HG02970 (cell line): ENCODE data around the gene ARHGEF3.
A peak's percentile ranks its signal among the peaks of the same experiment; 100 is the strongest.

ENCODE experiments used
- ATAC-seq: cut with Tn5 transposase; IDR thresholded peaks from one replicate; pipeline ENCODE4 v1.9.1; 2021; ENCODE audit warnings: mild to moderate bottlenecking, moderate library complexity, moderate number of reproducible peaks; ENCODE audit not compliant: unreplicated experiment, low FRiP score

The ARHGEF3 gene

GRCh38 chr3:56801662-56802377 is at the start of gene ARHGEF3:
ARHGEF3 (minus strand) TSS chr3:56801949; CDS start chr3:56801798, 151 bp downstream.
- peak; percentile 84 for ATAC-seq

DNA sequence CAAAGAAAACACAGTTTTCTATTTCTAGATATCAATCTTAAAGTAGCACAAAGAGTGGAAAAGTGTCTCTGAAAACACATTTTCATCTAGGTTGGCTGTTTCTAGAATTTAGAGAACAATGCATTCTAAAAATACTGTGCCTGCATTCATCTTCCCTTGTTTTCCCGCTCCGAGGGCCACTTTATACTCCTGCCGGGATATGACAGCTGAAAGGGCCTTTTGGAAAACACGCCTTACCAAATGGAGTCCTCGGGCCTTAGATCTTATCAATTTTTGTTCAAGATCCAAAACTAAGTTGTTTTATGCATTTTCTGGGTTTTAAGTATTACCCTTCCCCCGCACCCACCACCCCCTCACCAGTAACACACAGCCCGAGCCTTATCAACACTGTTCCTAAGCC is 47.9 kb upstream of the ARHGEF3 start:
- ATAC-seq: no peak

GRCh38 chr3:56845505-56845904 is 43.8 kb upstream of the ARHGEF3 start:
- ATAC-seq: no peak

DNA sequence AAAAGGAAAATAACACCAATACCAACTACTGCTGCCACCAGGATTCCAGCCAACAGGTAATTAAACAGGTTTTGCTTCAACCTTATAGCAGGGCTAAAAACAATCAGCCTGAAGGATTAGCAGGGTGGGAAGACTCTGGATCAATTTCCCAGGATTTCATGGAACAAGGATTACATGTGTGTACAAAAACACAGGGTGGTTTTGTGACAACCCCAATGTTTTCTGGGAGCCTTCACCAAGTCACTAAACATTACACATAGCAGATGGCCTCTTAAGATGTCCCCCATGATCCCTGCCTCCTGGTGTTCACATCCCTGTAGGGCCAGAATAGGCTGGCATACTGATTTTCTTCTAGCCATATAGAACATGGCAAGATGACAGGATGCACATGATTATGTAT is 42.8 kb upstream of the ARHGEF3 start:
- ATAC-seq: no peak

GRCh38 chr3:56839784-56840715 is 38.3 kb upstream of the ARHGEF3 start:
- no peak for ATAC-seq

DNA sequence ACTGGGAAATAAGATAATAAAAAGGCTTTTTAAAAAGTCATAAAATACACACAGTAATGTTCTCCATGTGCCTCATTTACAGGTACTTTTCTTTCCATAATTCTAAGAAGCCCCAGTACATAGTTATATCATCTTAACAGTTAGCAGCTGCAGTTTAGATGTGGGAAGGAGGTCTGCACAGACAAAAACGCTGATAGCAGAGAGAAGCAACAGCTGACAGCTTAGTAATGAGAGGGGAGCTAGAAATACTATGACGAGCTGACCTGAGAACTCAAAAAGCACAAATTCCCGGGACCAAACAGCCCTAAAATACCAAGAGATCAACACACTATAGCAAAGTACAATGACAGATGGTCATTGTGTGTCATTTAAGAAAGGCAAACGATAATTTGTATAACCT is 36.7 kb upstream of the ARHGEF3 start:
- no peak for ATAC-seq

DNA sequence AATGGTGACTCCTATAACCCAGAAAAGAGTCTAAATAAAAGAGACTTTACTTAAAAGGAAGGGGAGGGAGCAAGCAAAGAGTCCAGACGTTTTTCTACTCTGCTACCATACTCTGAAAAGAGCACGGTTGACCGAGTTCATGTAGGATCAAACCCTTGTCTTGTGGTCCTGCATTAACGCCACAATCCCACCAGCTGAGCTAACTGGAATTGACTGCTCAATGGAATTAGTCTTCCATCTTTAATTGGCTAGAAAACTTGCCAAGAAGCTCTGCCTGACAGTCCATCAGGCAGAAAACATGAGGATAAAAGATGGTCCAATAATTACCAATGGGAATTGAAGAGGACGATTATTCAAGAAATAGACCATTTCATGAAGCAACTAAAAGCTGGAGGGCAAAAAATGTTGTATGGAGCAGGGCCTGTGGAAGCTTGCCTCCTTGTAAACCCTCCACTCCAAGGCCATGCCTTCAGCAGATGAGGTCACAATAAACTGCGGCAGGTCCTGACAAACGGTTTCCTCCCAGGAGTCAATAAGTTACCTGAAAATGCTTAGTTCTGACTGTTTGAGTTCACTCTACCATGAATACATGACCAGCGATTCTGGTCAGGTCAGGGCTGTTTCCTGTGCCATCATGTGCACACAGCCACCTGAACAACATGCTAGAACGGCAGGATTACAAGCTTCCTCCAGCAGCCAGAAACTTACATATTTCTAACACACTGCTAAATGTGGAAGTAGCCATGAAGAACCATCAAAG is 35.6 kb upstream of the ARHGEF3 start:
- ATAC-seq: no peak

DNA sequence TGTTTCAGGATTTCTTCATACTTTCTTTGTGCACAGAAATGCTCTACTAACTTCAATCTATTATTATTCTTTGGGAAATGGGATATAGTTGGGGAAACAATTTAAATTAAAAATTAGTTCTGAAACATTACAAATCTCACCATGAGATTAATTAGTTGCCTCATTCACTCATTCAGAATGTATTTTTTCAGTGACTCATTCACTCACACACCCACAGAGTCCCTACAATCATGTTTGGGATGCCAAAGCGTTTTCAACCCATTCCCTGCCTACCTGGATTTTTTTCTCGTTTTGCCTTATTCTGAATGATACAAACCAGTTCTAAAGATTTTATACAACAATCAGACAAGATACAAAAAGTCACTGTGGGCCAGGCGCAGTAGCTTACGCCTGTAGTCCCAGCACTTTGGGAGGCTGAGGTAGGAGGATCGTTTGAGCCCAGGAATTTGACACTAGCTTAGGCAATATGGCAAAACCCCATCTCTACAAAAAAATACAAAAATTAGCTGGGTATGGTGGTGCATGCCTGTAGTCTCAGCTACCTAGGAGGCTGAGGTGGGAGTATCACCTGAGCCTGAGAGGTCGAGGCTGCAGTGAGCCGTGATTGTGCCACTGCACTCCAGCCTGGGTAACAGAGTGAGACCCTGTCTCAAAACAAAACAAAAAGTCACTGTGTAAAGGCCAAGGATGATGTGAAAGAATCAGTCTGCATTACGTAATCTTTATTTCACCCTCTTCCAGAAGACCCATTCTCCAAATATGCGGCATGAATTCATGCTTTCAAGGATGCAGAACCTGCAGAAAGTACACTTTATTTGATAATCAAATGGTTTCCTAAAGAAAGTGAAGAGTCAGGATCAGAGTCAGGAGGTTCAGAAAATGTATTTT is 34.8 kb upstream of the ARHGEF3 start:
- ATAC-seq: no peak

GRCh38 chr3:56835650-56836227 is 34.0 kb upstream of the ARHGEF3 start:
- no peak for ATAC-seq

GRCh38 chr3:56833536-56833935 is 31.8 kb upstream of the ARHGEF3 start:
- ATAC-seq: no peak

DNA sequence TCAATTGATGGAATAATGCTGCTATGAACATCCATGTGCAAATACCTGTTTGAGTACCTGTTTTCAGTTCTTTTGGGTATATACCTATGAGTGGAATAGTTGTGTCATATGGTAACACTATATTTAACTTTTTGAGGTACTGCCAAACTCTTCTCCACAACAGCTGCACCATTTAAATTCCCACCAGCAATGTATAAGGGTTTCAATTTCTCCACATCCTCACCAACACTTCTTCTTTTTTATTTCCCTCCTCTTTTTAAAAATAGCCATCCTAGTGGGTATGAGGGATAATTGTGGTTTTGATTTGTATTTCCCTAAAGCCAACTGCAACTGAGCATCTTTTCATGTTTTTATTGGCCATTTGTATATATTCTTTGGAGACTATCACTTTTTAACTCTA is 31.3 kb upstream of the ARHGEF3 start:
- ATAC-seq: no peak

DNA sequence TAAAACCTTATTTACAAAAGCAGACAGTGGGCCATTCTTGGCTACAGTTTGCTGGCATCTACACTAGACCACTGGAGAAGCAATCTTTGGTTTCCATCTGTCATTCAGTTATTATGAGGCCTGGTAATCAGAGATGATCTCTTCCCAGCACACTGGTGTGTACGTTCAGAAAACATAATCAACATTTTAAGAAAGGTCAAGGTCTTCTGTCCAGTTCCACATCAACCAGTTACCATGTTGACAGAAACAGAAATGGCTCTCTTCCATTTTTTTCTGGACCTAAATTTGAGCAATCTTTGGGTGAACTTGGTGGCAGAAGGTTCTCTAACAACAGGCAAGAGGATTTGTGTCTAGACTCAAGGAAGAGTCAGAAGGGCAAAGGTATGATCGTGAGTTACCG is 29.8 kb upstream of the ARHGEF3 start:
- ATAC-seq: no peak

DNA sequence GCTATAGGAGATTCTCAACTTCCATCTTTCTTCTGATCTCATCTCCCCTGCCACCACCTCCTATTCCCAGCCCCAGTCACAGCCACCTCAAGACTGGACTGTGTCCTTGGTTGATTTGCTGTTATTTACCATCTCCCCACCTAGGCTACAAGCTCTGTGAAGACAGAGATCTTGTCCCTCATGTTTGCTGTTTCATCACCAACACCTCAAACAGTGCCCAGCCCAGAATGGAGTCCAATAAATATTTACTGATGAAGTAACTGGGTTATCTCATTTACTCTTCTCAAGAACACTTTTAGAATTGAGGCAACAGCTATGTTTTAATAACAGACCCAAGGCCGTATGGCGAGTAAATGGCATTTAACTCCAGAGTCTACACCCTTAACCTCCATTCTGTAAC is 29.1 kb upstream of the ARHGEF3 start:
- no peak for ATAC-seq

DNA sequence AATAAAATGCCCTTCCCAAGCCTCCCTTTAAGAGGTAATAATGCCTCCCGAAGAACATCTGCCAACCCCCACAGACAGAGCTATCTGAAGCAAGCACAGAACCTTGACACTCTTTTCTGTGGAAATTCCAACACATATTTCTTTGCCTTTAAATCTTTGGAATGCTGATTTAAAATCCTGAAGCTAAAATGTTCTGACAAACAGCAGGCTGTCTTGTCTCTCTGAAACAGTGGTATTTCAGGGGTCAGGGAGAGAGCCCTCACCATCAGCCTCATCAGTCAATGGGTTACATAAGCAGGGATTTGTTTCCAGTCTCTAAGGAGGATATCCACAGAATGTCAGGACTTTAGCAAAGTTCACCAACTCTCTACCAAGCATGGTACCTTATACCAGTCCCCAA is 27.8 kb upstream of the ARHGEF3 start:
- no peak for ATAC-seq

DNA sequence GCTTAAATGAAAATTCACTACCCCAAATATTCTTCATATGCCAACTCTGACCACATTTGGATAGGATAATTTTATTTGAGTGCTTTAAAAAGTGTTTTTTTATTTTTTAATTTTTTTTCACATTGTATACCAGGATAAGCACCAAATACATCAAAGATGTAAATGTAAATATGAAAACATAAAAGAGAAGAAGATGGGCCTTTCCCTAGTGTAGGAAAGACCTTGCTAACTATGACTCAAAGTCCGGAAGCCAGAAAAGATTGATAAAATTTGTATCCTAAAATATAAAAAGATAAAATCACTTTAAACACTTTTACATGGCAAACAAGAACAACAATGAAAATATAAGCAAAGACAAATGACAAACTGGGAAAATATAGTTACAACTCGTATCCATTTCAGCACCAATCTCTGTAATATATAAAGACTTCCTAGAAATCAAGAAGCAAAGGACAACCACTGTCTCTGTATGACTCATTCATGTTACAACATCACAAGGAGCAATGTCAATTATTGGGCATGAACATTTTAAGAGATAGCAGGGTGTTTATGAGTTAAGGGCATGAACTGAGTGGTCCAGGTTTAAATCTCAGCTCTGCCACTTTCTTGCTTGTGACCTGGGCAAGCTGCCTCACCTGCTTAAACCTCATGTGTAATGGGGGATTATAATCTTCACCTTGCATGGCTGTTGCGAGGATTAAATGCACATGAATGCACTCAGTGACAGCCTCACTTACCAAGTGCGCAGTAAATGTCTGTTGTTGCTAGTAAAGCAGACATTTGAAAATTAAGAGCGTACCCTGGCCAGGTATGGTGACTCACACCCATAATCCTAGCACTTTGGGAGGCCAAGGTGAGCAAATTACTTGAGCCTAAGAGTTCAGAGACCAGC is 25.3 kb upstream of the ARHGEF3 start:
- no peak for ATAC-seq

- ATAC-seq: no peak
Measured at GRCh38 chr3:56825567-56826438, 24.1 kb upstream of the ARHGEF3 start.

DNA sequence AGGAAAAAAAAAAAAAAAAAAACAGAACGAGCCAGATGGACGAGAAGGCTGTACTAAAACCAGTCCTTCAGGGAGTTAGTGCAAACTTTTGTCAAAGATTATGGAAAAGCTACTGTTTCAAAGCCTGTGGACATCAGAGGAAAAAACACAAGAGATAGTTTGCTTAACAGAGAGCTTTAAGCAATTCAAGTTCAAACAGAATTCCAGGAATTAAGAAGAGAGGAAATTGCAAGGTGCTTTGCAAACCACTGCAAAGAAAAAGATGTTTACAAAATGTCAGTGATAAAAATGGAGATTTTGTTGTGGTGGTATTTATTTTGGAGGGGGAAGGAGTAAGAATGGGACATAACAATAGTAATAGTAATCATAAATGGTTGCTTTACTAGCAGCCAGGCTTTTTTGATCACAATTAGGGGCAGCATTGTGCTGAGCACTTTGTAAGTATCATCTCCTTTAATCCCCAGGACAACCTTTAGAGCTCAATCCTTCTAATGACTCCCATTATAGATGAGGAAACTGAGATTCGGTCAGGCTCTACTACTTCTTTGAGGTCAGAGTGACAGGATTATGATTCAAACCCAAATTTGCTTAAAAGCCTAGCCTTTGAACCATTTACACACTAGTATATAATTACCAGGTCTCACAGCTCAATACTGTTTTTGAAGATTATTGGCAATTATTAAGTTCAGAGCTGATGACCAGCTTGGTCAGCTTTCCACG is 22.4 kb upstream of the ARHGEF3 start:
- ATAC-seq: no peak
